ENCODE data around the gene PCED1B. TPM values are rescaled to one million over a fixed set of nuclear protein-coding genes. Genes with fewer than 3 reads are reported as not detected.
"Not testable (repeated sequence)": the region's sequence is repeated elsewhere in the genome, so short reads cannot be mapped to it uniquely, and the experiment has no call there.

PCED1B gene
- total RNA-seq, 1 donor from 2014 or later: 55.9 TPM

DNA sequence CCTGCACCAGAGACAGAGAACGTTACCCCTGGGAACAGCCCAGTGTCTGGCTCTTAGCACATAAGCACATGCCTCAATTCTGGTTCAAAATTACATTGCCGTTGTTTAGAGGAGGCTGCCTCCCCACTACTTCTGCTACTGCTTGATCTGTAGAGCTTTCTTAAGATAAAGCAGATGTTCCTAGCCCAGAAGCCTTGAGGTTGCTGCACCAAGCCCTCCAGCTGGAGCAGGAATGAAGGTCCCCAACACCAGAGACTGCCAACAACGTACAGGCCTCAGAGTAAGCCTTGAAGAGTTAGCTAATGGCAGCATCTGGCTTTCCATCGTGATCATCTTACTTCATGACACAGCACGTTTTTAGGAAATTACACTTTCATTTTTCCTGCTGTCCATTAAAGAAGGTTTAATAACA, 35.1 kb downstream of the PCED1B start:
- intact Hi-C loops (cut with micrococcal nuclease): no loop called here

DNA sequence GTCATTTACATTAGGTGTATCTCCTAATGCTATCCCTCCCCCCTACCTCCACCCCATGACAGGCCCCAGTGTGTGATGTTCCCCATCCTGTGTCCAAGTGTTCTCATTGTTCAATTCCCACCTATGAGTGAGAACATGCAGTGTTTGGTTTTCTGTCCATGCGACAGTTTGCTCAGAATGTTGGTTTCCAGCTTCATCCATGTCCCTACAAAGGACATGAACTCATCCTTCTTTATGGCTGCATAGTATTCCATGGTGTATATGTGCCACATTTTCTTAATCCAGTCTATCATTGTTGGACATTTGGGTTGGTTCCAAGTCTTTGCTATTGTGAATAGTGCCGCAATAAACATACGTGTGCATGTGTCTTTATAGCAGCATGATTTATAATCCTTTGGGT, 37.9 kb downstream of the PCED1B start:
- intact Hi-C loops (cut with micrococcal nuclease): not testable (repeated sequence)

DNA sequence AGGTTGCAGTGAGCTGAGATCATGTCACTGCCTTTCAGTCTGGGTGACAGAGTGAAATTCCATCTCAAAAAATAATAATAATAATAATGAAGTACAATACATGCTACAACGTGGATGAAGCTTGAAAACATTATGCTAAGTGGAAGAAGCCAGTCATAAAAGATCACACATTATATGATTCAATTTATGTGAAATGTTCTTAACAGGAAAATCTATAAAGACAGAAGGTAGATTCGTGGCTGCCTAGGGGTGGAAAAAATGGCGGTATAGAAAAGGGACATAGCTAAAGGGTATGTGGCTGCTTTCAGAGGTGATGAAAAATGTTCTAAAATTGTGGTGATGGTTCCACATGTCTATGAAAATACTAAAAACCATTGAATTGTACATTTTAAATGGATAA, 41.3 kb downstream of the PCED1B start:
- intact Hi-C loops (cut with micrococcal nuclease): no loop called here

DNA sequence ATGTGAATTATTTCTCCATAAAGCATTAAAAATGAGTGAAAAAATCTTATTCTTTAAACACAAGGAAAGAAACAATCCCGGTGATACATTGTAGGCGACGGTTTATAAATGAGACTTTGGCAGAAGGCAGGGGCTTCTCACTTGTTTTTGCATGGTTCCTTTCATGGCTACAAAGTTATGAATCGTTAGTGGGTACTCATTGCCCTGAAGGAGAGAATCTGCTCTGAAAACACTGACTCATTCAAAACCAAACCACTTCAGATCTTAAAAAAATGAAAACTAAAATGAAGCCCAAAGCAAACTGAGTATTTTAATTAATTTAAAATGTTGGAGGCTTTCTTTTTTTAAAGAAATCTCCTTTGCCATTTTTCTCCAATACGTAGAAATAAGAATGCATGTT, 41.7 kb downstream of the PCED1B start:
- intact Hi-C loops (cut with micrococcal nuclease): no loop called here

DNA sequence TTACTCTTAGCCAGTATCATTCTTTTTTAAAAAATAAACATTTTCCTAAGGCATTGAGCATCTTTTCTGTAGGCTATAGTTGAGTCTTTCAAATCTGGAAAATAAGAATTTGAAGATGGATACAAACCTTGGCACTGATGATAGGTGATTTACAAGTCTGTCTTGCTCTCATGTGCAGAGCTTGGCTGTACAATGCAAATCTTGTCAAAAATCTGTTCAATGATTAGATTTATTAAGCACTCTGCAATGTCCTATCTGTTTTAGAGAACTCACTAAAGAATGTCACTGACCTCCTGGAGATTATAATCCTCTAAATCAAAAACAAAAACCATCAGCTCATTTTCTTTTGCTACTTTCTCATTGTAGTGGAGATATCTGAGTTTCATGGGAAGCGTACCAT, 43.2 kb downstream of the PCED1B start:
- intact Hi-C loops (cut with micrococcal nuclease): no loop called here

DNA sequence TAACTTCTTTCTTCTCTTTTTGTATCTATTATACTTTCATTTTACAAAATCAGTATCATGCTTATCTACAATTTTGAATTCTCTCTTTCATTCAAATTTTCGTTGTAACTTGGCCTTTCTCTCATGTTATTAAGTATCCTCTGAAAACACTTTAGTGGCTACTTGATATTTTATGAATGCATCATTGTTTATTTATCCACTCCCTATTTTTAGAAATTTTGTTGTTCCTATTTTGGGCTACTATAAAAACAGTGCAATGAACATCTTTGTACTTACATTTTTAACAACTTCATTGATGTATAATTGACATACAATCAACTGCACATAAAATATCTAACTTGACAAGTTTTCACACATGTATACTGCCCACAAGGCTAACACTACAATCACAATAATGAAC, 44.3 kb downstream of the PCED1B start:
- intact Hi-C loops (cut with micrococcal nuclease): no loop called here

DNA sequence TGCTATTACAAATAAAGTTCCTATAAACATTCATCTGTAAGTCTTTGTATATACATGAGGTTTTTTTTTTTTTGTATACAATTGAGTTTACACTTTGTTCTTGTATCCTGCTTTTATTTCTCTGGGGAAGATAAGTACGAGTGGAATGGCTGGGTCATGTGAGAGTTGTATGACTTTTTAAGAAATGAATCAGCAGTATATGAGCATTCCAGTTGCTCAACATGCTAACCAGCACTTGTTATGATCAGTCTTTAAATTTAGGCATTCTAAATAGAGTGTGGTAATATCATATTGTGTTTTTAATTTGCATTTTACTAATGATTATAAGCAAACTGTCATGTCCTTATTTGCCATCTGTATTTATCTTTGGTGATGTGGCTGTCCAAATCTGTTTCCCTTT, 45.0 kb downstream of the PCED1B start:
- intact Hi-C loops (cut with micrococcal nuclease): no loop called here

DNA sequence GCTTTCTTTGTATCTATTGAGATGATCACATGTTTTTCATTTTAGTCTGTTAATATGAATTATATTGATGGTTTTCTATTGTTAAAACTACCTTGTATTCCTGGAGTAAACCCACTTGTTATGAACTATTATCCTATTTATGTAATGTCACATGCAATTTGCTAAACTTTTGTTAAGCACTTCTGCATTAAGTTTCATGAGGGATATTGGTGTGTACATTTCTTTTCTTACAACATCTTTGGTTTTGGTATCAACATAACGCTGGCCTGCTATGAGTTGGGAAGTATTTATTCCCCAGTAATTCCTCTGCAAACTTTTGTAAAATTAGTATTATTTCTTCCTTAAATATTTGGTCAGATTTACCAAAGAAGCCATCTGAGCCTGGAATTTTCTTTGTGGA, 46.8 kb downstream of the PCED1B start:
- intact Hi-C loops (cut with micrococcal nuclease): no loop called here

DNA sequence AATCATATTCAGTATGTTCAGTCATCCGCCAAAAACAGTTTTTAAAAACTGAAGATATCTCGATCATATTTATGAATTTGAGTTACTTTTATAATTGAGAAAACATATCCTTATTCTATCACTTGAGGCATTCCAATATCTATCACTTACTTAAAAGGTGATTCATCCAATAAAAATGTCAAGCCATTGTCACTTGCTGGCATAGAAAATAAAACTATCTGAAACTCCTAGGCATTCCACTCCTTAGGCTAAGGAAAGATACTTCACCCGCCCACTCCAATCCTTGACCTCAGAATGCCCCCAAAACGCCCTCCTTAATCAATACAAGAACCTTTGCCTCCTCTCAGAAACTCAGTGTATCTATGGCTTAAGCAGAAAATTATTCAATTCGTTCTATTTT, 51.6 kb downstream of the PCED1B start:
- intact Hi-C loops (cut with micrococcal nuclease): no loop called here

DNA sequence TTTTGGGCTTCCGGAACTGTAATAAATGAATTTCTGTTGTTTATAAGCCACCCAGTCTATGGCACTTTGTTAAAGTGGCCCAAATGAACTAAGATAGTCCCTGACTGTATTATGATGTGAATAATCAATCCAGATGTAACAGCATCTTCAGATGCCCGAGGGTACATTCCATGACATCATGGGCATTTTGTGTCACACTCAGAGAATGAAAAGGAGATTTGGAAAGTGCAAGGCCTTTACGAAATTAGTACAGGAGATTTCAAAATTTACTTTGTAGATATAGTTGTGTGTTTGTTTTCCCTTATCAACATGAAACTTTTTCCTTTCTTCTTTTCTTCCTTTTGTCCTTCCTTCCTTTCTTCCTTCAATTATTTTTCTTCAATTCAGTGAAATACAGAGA, 54.6 kb downstream of the PCED1B start:
- intact Hi-C loops (cut with micrococcal nuclease): no loop called here

DNA sequence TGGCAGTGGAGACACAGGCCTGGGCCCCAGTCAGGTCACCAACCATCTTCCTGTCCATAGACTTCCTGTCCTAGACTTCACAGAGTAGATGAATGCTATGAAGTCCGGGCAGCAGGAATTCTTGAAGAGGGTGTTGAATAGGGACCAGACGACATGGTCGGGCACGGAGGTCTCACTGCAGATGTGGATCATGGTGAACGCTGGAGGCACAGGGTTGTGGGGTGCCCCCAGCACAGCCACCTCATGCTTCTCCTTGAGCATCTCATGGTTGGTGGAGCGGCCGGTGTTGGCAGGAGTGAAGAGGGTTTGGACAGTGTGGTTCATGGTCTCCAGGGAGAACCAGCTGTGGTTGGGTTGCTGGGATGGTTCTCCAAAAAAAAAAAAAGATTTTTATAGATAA, 56.2 kb downstream of the PCED1B start:
- intact Hi-C loops (cut with micrococcal nuclease): no loop called here

DNA sequence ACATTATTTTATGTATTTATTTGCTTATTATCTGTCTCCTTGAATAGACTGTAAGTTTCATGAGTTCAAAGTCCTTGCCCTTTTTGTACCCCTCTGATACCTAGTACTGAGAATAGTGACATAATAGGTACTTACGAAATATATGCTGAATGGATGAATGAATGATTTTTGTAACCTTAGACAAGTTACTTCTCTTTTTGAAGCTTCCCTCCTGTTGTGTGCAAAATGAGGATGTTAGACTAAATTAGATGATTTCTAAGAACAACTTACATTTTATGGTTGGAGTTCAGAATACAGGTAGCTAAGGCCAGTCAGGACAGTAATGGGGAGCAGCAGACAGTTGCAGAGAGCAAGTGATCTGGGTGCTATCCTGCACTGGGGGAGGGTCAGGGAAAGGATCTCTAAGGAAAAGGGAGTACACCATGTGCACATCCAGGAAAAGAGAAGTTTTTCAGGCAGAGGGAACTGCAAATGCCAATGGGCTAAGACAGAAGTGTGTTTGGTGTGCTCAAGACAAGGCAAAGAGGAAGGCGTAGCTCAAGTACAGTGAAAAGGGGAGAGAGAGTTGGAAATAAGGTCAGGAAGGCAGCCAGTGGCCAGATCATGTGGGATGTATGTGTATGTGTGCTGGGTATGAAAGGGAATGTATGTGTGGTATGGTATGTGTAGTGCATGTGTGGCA, 59.7 kb downstream of the PCED1B start:
- intact Hi-C loops (cut with micrococcal nuclease): no loop called here

DNA sequence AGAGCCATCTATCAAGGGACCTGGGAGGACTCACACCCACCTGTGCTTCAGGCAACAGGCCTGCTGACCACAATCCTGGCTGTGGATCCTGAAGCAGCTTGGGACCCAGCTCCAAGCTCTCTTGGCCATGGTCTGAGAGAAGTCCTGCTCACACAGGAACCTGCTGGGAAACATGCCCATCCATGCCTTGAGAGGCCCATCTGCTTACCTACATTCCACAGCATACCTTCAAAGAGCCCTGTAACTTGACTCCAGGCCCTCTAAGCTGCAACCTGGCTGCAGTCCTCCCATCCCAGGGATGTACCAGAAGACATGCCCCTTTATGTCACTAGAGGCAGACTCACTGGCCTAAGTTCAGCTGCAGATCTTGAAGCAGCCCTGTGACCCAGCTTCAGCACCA, 62.0 kb downstream of the PCED1B start:
- intact Hi-C loops (cut with micrococcal nuclease): no loop called here

DNA sequence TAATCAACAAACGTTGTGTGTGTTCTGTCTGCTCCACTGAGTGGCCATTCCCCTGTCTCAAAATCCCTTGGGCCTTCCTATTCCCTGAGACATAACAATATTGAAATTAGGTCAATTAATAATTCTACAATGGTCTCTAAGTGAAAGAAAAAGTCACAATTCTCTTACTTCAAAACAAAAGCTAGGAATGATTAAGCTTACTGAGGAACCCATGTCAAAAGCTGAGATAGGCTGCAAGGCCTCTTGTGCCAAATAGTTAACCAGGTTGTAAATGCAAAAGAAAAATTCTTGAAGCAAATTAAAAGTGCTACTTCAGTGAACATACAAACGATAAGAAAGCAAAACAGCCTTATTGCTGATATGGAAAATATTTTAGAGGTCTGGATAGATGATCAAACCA, 65.3 kb downstream of the PCED1B start:
- intact Hi-C loops (cut with micrococcal nuclease): loop anchor here (2.0 kb wide), 1 partner anchor 60 kb away; no protein-coding TSS in a partner anchor

DNA sequence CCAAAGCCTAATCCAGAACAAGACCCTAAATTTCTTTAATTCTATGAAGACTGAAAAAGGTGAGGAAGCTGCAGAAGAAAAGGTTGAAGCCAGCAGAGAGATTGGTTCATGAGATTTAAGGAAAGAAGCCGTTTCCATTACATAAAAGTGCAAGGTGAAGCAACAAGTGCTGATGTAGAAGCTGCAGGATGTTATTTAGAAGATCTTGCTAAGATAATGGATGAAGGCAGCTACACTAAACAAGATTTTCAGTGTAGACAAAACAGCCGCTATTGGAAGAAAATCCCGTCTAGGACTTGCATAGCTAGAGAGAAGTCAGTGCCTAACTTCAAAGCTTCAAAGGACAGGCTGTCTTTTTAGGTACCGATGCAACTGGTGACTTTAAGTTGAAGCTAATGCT, 65.8 kb downstream of the PCED1B start:
- intact Hi-C loops (cut with micrococcal nuclease): loop anchor here (2.0 kb wide), 1 partner anchor 60 kb away; no protein-coding TSS in a partner anchor

DNA sequence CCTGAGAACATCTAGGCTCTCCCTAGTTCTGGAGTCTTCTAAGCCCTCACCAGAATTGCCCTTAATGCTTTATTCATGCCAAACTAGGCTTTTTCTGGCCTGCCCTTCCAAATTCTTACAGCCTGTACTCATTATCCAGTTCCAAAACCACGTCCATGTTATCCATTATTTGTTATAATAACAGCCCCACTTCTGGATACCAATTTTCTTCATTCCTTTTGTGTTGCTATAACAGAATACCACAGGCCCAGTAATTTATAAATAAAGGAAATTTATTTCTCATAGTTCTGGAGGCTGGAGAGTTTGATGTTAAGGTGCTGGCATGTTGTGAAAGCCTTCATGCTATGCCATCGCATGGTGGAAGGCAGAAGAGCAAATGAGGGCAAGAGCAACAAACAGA, 68.3 kb downstream of the PCED1B start:
- intact Hi-C loops (cut with micrococcal nuclease): loop anchor here (2.0 kb wide), 1 partner anchor 51 kb away; no protein-coding TSS in a partner anchor

DNA sequence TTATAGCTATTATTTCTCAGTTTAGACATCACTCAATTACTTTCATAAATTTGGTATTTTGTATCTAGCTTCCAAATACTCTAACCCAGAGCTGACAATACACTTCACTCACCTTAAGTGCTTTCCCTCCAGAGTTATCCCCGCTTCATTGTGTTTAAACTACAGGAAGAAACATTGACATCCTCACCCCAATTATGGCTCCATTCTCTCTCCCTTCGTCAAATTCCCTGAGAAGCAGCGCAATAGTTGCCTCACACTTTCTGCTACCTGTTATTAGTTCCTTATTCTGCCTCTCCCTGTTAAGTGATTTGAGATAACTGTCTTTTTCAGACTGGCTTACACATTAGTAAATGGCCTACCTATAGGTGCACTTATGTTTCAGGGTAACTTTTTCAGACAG, 69.7 kb downstream of the PCED1B start:
- intact Hi-C loops (cut with micrococcal nuclease): loop anchor here (2.0 kb wide), 1 partner anchor 50 kb away; no protein-coding TSS in a partner anchor

DNA sequence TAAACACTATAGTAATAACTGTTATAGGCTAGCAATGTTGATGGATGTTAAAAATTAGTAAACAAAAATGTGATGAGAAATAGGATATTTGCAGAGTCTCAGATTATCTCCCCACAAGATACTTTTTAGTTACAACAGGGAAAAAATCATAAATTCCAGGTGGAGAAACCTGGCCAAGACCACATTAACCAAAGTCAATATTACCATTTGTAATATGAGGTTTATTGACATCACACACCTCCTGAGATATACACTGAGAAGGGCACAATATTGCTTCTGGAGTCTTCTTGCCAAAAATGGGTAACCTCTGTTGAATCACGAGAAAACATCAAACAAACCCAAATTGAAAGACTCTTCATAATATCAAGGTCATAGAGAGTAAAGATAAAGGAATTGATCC, 72.7 kb downstream of the PCED1B start:
- intact Hi-C loops (cut with micrococcal nuclease): no loop called here

DNA sequence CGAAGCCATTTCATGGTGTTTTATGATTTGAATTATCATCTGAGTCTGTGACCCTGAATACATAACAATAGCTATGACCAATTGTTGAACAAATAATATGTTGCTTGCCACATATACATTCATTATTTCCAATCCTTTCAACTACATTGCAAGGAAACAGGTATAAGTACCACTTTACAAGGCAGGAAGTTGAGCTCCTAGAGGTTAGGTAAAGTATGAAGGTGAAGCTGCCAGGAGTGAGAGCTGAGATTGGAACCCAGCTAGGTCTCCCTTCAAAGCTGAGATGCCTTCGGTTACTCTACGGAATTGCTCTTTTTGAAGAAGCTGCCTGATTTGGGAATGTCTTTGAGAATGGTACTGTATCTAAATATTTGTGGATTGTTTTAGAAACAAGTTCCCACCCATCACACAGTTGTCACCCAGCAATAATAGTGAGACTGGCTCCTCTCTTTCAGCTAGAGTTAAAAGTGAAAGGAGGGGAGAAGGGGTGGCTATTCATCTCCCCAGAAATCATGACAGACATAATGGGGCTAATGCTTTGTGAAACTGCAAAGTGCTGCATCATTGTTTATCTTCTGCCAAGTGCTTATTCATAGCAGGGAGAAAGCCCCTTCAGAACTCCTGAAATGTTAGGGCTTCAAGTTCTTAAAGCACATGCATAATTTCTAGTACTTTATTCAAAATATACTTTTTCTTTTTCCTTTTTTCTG, 76.2 kb downstream of the PCED1B start:
- intact Hi-C loops (cut with micrococcal nuclease): loop anchor here (5.0 kb wide), 1 partner anchor 37 kb away; no protein-coding TSS in a partner anchor

DNA sequence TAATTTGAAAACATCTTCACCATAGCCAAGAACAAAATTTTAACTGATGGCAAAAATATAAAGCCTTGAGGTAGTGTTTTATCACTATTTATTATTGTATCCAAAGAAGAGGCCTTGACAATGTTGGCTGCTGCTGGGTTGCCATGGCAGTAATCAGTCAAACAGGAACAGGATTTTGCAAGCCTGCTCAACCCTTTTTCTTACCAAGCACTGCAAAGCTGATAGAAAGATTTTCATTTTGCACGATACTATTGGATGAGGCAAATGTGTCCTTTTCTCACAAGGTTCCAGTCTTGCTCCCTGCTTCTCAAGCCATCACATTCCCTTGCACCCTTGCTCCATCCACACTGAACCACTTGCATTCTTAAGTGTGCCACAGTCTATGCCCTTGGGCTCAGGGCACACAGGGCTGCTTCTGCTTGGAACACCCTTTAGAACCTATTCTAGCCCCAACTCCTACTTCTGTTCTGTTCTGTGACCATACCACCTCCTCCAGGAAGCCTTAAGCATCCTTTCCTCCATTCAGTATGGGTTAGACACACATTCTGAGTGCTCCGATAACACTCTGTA, 76.8 kb downstream of the PCED1B start:
- intact Hi-C loops (cut with micrococcal nuclease): loop anchor here (5.0 kb wide), 1 partner anchor 36 kb away; no protein-coding TSS in a partner anchor

DNA sequence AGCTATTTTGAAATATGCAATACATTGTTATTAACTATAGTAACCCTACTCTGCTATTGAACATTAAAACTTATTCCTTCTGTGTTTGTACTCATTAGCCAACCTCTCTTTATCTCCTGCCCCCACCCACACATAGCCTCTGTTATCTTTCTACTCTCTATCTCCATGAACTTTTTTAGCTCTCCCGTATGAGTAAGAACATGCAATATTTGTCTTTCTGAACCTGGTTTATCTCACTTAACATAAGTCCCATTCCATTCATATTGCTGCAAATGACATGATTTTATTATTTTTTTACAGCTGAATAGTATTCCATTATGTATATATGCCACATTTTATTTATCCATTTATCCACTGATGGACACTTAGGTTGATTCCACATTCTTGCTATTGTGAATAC, 79.4 kb downstream of the PCED1B start:
- intact Hi-C loops (cut with micrococcal nuclease): loop anchor here (5.0 kb wide), 1 partner anchor 34 kb away; no protein-coding TSS in a partner anchor

DNA sequence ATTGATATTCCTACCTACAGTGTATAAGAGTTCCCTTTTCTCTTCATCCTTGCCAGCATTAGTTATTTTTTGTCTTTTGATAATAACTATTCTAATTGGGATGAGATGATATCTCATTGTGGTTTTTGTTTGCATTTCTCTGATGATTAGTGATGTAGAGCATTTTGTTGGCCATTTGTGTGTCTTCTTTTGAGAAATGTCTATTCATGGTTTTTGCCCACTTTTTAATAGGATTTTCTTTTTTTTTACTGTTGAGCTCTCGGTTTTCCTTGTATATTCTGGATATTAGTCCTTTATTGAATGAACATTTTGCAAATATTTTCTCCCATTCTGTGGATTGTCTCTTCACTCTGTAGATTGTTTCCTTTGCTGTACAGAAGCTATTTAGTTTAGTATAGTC, 79.9 kb downstream of the PCED1B start:
- intact Hi-C loops (cut with micrococcal nuclease): loop anchor here (5.0 kb wide), 1 partner anchor 33 kb away; no protein-coding TSS in a partner anchor

Measured in T-helper 1 cell treated with Interleukin-12 subunit alpha and Interleukin-12 subunit beta and Interleukin-4 antibody, amounts not matched to agents 30 ng/mL and 1 ng/mL, for 36 hours (primary cell).